Neuron (in vitro differentiated cells): ENCODE measurements around the gene ARHGAP29.
"Not testable (repeated sequence)": the region's sequence is repeated elsewhere in the genome, so short reads cannot be mapped to it uniquely, and the experiment has no call there.

Experiments
- H2AFZ ChIP-seq: one replicate; pipeline ENCODE4 v1.6.1; 2013; ENCODE audit warnings: low read depth, mild to moderate bottlenecking, inconsistent platforms, low read length, moderate library complexity
- H3K27me3 ChIP-seq: one replicate; pipeline ENCODE4 v1.6.1; 2013; ENCODE audit warnings: low read length; ENCODE audit not compliant: insufficient read depth
- H3K36me3 ChIP-seq: one replicate; pipeline ENCODE4 v1.6.1; 2013; ENCODE audit warnings: low read length; ENCODE audit not compliant: insufficient read depth
- H3K4me1 ChIP-seq: one replicate; pipeline ENCODE4 v1.6.1; 2013; ENCODE audit warnings: low read length; ENCODE audit not compliant: insufficient read depth
- H3K4me3 ChIP-seq: 2 replicates; pipeline ENCODE4 v1.5.1; 2013; ENCODE audit warnings: mild to moderate bottlenecking, low read length, moderate library complexity
- H3K9me3 ChIP-seq: one replicate; pipeline ENCODE4 v1.6.1; 2013; ENCODE audit warnings: low read length

The ARHGAP29 gene

DNA sequence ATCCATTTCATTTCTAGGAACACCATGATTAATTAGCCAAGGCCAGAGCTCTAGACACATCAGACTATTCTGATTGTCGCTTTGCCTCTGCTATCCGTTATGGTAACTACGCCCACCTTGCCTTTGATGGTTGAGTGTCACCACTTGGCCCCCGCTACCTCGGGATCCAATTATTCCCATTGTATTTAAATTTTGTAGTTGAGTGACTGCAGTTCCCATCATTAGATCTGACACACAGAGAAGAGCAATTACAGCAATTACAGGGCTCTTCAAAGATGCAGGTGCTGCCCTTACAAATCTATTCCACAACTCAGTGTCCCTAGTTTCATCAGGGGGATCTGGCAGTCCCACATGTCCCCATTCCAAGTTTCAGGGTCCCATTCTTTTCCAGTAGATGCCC lies 71.5 kb downstream of the ARHGAP29 start:
- no peaks in the 10 kb centered on the region for H3K9me3 ChIP-seq
- H3K4me3 ChIP-seq, result no peak overlapping the region
- H3K4me1 ChIP-seq, result no peaks in the 10 kb centered on the region
- H2AFZ ChIP-seq, result no peak overlapping the region
- no peaks in the 10 kb centered on the region for H3K27me3 ChIP-seq
- no peaks in the 10 kb centered on the region for H3K36me3 ChIP-seq

DNA sequence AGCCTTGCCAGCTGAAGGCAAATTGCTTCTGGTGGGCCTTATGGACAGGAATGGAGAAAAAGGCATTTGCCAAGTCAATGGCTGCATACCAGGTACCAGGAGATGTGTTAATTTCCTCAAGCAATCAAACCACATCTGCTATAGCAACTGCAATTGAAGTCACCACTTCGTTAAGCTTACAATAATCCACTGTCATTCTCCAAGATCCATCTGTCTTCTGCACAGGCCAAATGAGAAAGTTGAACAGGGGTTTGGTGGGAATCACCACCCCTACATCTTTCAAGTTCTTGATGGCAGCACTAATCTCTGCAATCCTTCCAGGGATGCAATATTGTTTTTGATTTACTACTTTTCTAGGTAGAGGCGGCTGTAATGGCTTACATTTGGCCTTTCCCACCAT lies 72.5 kb downstream of the ARHGAP29 start:
- H3K36me3 ChIP-seq, H3K27me3 ChIP-seq, H3K4me1 ChIP-seq, H2AFZ ChIP-seq, H3K4me3 ChIP-seq, H3K9me3 ChIP-seq: not testable (repeated sequence)

DNA sequence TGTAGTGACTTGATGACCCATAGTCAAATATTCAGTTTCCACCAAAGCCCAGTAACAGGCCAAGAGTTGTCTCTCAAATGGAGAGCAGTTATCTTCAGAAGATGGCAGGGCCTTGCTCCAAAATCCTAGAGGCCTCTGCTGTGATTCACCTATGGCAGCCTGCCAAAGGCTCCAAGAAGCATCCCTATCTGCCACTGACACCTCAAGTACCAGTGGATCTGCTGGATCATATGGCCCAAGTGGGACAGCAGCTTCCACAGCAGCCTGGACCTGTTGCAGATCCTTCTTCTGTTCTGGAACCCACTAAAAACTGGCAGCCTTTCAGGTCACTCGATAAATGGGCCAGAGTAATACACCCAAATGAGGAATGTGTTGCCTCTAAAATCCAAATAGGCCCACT lies 73.3 kb downstream of the ARHGAP29 start:
- H3K27me3 ChIP-seq, H3K36me3 ChIP-seq: not testable (repeated sequence)

DNA sequence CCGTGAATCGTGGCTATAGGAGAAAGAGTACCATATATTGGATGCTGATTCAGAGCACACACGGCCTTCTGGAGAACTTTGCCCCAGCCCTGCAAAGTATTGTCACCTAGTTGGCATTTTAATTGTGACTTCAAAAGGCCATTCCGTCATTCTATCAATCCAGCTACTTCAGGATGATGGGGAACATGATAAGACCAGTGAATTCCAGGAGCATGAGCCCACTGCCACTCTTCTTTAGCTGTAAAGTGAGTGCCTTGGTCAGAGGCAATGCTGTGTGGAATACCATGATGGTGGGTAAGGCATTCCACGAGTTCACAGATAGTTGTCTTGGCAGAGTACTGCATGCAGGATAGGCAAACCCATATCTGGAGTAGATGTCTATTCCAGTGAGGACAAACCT lies 74.1 kb downstream of the ARHGAP29 start:
- H3K36me3 ChIP-seq, H3K4me3 ChIP-seq, H3K4me1 ChIP-seq, H3K9me3 ChIP-seq, H3K27me3 ChIP-seq, H2AFZ ChIP-seq: not testable (repeated sequence)

More for the DNA sequence above, 73.3 kb downstream of the ARHGAP29 start:
- H3K9me3 ChIP-seq, H3K4me3 ChIP-seq, H2AFZ ChIP-seq, H3K4me1 ChIP-seq: not testable (repeated sequence)

DNA sequence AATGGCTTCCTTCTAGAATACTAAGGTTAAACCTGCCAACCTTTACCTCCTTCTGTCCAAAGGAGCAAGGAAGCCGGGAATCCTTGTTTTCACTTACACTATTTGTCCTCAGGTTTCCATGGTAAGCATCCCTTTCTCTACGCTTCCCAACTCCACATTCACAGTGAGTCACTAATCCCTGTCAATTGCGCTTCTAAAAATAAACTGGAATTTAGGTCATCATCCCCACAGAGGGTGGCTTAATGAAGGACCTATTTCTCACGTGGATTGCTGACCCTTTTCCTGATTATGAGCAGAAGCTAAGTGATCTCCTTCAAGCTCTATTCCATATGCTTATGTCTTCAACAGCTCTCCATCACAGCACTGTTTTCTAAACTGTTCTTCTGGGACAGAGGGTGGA lies 76.6 kb downstream of the ARHGAP29 start:
- Histone ChIP-seq H3K4me1 (no peaks in the 10 kb centered on the region), H3K9me3 (no peaks in the 10 kb centered on the region)

DNA sequence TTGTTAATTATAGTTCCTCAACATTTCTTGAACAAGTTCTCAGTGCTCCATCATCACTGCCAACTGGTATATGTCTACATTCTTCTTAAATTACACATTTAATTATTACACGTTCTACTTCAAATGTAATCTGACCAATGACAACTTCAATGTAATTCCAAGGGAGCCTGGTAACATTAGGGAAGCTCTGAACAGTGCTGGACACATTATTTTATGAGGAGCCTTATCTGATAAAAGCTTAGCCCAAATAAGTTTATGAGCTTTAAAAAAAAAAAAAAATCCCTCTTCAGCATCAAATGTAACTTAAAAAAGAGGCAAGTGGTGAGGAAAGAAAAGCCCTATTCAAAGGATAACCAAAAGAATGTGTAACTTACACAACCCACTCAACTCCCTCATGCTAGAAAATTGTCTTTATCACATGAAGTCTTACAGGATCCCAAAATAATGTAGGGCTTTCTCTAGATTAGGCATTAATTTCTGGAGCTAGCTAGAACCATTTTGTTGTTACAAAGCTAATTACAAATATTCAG lies 81.2 kb downstream of the ARHGAP29 start:
- Histone ChIP-seq H2AFZ (no peak overlapping the region), H3K36me3 (no peaks in the 10 kb centered on the region), H3K4me3 (no peak overlapping the region), H3K9me3 (no peaks in the 10 kb centered on the region), H3K4me1 (no peaks in the 10 kb centered on the region), H3K27me3 (no peaks in the 10 kb centered on the region)

More for the DNA sequence above, 76.6 kb downstream of the ARHGAP29 start:
- H3K4me3 ChIP-seq, result no peak overlapping the region
- H3K27me3 ChIP-seq, result no peaks in the 10 kb centered on the region
- no peaks in the 10 kb centered on the region for H3K36me3 ChIP-seq
- no peak overlapping the region for H2AFZ ChIP-seq

DNA sequence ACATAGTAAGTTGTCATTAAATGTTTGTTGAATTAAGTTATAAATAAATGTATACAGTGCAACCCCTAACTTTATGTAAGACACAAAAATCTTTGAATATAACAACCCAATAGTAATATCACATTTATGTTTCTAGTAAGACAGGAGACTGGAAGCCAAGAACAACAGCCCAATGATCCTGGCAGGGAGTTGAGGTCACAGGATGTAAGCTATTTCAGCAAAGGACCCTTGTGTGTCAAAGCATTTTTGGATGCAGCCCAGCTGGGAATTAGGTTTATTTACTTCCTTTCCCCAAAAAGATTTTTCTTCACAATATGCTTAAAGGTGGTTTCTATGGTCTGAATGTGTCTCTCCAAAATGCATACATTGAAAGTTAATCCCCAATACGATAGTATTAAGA lies 82.4 kb downstream of the ARHGAP29 start:
- H3K27me3 ChIP-seq, result no peaks in the 10 kb centered on the region
- no peaks in the 10 kb centered on the region for H3K9me3 ChIP-seq
- H2AFZ ChIP-seq, result no peak overlapping the region
- no peaks in the 10 kb centered on the region for H3K4me1 ChIP-seq
- H3K4me3 ChIP-seq, result no peak overlapping the region
- H3K36me3 ChIP-seq, result no peaks in the 10 kb centered on the region

DNA sequence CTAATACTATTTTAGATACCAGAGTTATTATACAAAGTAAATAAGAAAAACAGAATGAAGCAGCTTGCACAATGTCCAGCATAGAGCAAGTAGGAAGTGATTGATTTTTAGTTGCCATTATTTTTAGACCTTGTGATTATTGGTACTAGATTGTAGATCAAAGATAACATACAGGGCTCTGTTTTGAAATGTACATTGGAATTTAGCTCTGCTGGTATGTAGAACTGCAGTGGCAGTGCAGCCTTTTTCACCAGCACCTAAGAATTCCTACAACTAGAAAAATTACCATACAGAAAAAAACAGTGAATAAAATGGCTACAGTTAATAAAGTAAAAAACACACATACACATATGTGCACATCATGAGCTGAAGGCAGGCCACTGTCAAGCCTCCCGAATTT lies 84.3 kb downstream of the ARHGAP29 start:
- Histone ChIP-seq H3K9me3 (no peaks in the 10 kb centered on the region), H3K4me1 (no peaks in the 10 kb centered on the region), H3K36me3 (no peaks in the 10 kb centered on the region), H3K4me3 (no peak overlapping the region), H2AFZ (no peak overlapping the region), H3K27me3 (no peaks in the 10 kb centered on the region)

DNA sequence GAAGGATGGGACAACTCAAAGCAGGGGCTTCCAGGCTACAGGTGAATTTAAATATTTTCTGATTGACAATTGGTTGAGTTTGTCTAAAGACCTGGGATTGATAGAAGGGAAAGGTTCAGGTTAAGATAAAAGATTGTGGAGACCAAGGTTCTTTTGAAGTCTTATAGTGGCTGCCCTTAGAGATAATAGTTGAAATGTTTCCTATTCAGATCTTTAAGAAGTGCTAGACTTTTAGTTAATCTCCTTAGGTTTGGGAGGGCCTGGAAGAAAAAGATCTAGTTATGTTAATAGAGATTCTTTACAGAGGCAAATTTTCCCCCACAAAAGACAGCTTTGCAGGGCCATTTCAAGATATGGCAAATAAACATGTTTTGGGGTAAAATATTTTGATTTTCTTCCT lies 88.2 kb downstream of the ARHGAP29 start:
- not testable (repeated sequence) for H3K27me3 ChIP-seq, H3K9me3 ChIP-seq

DNA sequence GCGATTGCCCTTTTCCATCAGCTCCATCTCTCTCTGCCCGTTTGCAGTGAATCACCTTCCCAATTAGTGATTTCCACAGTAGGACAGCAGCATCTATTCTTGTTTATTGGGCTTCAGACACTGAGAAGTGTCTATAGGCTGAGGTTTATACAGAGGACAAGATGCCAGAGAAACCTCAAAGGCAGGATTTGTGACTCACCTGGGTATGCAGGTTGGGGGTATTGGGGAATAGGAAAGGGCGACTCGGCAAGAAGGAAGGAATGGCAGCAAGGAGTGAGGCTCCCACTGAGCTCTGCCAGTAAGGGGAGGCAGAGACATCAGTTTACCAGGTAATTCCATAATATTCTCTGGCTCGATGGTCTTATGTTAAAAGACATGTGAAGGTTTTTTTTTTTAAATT lies 91.1 kb downstream of the ARHGAP29 start:
- Histone ChIP-seq H3K4me3 (no peak overlapping the region), H3K27me3 (no peaks in the 10 kb centered on the region)

More for the DNA sequence above, 88.2 kb downstream of the ARHGAP29 start:
- not testable (repeated sequence) for H3K4me1 ChIP-seq, H3K4me3 ChIP-seq, H2AFZ ChIP-seq, H3K36me3 ChIP-seq

DNA sequence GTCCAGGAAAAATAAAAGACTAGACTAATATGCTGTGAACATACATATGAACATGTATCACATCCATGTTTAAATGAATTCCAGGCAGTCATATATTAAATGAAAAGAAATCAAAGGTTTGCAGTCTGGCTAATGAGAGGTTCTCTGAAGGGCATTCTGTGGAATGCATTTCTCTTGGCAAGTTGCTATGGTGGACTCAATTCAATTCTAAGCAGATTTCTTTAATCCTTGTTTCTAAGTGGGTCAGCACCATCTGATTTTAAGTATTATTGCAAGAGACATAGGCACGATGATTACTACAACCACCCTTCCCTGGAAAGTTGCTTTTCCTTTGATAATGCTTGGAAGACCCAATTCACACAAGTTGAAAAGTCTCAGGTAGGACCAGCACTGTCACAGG lies 92.5 kb downstream of the ARHGAP29 start:
- Histone ChIP-seq H2AFZ (no peak overlapping the region), H3K36me3 (no peaks in the 10 kb centered on the region), H3K4me1 (no peaks in the 10 kb centered on the region), H3K9me3 (no peaks in the 10 kb centered on the region), H3K27me3 (no peaks in the 10 kb centered on the region), H3K4me3 (no peak overlapping the region)

More for the DNA sequence above, 91.1 kb downstream of the ARHGAP29 start:
- no peak overlapping the region for H2AFZ ChIP-seq
- H3K36me3 ChIP-seq, result no peaks in the 10 kb centered on the region
- H3K4me1 ChIP-seq, result no peaks in the 10 kb centered on the region
- no peaks in the 10 kb centered on the region for H3K9me3 ChIP-seq

DNA sequence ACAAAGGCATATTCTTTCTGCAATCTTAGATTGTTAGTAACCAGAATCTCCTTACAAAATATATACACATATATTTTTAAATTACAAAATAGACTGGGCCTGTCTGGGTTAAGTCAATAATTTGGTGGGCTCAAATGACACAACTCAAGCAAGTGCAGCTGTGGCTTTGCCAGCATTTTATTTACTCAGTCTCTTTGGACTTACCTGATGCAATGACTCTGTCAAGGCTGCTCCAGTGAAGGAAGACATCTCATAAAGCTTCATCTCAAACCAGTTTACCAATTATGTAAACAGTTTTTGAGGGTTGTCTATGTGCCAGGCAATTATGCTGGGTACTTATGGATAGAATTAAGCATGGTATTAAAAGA lies 93.6 kb downstream of the ARHGAP29 start:
- H2AFZ ChIP-seq, result no peak overlapping the region
- H3K36me3 ChIP-seq, result no peaks in the 10 kb centered on the region
- no peaks in the 10 kb centered on the region for H3K9me3 ChIP-seq
- no peaks in the 10 kb centered on the region for H3K4me1 ChIP-seq
- H3K4me3 ChIP-seq, result no peak overlapping the region
- no peaks in the 10 kb centered on the region for H3K27me3 ChIP-seq

DNA sequence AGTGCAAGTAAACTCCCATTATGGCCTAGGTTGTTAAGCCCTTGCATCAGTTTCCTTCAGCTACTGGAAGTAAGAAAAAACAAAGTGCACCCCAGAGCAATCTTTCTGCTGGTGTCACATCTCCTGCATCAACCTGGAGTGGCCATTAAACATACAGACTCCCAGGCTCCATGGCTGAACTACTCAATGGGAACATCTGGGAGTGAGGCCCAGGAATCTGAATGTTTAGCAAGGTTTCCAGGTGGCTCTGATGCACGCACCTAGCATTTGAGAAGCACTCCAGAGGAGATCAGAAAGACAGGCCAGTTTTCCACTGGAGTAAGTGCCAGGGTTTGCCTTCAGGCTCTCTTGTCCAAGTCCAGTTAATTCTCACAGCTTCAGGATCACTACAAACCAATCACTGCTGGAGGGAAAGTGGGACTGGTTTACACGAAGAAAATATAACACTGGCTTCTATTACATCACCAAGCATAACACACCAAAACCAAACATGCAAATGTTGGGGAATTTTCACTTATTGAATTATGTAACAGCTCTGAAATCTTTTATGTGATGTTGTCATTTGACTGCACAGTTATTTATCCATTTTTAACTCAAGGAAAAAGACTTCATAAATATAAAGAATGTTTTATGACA lies 94.1 kb downstream of the ARHGAP29 start:
- H3K9me3 ChIP-seq, result no peaks in the 10 kb centered on the region
- no peaks in the 10 kb centered on the region for H3K27me3 ChIP-seq
- H3K36me3 ChIP-seq, result no peaks in the 10 kb centered on the region
- H3K4me3 ChIP-seq, result no peak overlapping the region
- H3K4me1 ChIP-seq, result no peaks in the 10 kb centered on the region
- no peak overlapping the region for H2AFZ ChIP-seq

DNA sequence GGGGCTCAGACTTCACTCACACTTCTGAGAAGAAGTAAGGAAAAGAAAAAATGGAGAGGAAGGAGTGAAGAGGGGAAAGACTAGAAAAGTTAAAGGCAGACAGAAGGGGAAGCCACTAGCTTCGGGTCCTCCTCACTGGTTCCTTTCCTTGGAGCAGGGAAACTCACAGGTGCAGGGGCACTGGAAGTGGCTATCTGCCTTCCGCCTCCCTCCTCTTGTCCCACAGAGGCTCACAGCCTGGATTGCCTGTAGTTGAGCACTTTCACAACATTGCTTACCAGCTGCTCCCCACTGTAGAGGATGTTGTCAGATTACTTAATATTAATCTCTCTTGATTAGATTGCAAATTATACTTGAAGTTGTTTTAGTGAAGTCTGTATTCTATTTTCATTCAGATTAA lies 94.8 kb downstream of the ARHGAP29 start:
- H3K9me3 ChIP-seq, result no peaks in the 10 kb centered on the region
- no peak overlapping the region for H3K4me3 ChIP-seq
- H3K27me3 ChIP-seq, result no peaks in the 10 kb centered on the region
- no peaks in the 10 kb centered on the region for H3K36me3 ChIP-seq
- no peak overlapping the region for H2AFZ ChIP-seq
- no peaks in the 10 kb centered on the region for H3K4me1 ChIP-seq
